Measurements from ENCODE around the gene TIGD3. TPM values are rescaled to one million over a fixed set of nuclear protein-coding genes. Genes with fewer than 3 reads are reported as not detected.
"Not testable (repeated sequence)": the region's sequence is repeated elsewhere in the genome, so short reads cannot be mapped to it uniquely, and the experiment has no call there.

TIGD3 gene
- total RNA-seq, 1 donor from 2014 or later, result not detected

DNA sequence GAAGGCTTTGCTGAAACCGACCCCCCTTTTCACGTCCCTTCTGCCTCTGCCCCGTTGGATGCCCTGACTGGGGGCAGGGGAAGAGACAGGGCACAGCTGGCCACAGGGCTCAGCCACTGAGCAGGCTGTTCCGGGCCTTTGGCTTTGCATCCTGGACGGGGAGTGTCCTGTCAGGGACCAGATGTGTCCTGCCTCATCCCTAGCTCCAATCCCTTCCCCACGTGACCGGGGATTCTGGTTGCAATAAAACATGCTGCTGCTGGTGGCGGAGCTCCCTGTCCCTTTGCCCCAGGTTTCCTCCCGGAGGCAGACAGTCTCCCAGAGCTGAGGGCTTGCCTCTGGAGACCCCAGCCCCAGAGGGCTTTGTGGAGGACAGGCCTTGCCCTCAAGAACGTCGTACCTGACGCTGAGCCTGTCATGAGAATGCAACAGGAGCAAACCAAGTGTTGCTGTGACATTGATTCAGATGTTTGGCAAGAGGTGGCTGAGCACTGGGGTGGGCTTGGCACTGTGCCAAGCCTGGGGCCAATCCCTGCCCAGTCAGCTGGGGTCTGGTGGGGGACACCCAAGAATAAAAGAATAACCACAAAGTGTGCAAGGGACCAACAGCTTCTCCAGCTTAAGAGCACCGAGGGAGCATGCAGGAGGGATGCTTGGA lies 32.6 kb upstream of the TIGD3 start:
- DNase-seq (ENCODE audit: low spot score), result no peak
- intact Hi-C loops (cut with DNase I), result no loop called here

DNA sequence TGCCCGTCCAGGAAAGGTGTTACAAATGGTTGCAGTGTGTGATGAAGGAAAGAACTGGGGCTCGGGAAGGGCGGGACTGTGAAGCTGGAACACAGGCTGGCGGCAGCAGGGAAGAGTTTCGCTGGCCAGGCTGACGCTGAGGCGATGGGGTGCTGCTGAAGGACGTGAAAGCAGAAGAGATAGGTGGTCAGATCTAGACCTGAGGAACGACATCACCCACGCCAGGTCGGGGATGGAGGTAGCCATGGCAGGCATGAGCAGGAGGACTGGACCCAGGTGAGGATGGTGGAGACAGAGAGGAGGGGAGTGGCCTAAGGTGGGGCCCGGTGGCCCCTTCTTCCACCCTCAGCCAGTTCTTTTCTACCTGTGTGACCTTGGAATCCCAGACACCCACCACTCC lies 30.7 kb upstream of the TIGD3 start:
- DNase-seq (ENCODE audit: low spot score), result no peak
- intact Hi-C loops (cut with DNase I), result no loop called here

DNA sequence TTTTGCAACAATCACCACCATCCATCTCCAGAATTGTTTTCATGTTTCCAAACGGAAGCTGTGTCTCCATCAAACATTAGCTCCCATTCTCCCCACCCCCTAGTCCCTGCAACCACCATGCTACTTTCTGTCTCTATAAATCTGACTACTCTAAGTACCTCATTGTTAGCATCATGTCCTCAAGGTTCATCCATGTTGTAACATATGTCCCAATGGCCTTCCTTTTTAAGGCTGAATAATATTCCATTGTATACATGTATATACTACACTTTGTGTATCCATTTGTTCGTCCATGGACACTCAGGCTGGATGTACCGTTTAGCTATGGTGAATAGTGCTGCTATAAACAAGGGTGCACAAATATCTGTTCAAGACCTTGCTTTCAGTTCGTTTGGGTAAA lies 29.1 kb upstream of the TIGD3 start:
- no peak for DNase-seq (ENCODE audit: low spot score)
- intact Hi-C loops (cut with DNase I), result no loop called here

DNA sequence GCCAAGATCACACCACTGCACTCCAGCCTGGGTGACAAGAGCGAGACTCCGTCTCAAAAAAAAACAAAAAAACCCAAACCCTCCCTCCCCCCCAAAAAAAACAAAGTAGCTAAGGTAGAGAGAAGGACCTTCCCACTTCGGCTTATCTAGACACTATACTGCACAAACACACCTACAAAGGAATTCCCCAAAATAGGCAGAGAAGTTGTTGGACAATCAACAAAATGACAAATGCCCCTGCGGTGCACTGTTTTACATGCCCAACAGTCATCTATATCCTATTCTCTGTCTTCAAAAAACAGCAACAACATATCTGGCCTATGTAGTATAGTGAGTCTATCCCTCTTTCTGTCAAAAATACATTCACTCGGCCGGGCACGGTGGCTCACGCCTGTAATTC lies 27.5 kb upstream of the TIGD3 start:
- intact Hi-C loops (cut with DNase I), result no loop called here
- DNase-seq (ENCODE audit: low spot score), result no peak

DNA sequence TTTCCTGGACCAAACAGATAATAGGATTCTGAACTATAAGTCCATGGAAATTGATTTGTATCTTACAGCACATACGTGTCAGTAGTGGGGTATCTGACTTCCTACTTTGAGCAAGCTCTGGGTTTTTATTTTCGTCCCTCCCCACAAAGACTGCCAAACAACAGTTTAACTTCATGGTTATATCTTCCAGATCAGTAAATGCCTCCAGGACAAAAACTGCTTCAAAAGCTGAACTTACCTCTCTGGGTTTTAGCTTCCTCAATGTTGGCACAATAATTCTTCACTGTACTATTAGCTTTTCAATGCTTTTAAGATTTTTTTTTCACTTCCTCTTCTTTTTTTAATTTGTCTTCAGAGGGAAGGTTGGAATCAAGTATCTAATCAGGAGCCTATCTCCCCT lies 25.1 kb upstream of the TIGD3 start:
- no peak for DNase-seq (ENCODE audit: low spot score)
- intact Hi-C loops (cut with DNase I), result no loop called here

DNA sequence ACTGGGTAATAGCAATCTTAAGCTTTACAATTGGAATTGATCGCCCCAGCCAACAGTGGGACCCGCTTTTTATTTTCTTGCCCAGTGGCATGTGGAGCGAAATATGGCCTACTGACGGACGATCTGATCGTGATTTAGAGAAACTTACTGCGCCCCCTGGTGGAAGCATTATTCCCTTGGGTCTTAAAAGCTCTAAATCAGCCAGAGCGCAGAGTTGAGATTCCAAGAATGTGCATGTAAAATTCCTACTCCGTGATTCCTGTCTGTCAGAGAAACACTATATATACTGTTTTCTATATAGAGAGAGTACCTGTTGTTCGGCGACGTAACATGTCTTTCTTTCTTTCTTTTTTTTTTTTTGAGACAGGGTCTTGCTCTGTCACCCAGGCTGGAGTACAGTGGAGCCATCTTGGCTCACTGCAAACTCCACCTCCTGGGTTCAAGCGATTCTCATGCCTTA lies 24.6 kb upstream of the TIGD3 start:
- DNase-seq (ENCODE audit: low spot score), result peak; percentile 86
- intact Hi-C loops (cut with DNase I), result loop anchor here (1.0 kb wide), 1 partner anchor 55 kb away; no protein-coding TSS in a partner anchor

DNA sequence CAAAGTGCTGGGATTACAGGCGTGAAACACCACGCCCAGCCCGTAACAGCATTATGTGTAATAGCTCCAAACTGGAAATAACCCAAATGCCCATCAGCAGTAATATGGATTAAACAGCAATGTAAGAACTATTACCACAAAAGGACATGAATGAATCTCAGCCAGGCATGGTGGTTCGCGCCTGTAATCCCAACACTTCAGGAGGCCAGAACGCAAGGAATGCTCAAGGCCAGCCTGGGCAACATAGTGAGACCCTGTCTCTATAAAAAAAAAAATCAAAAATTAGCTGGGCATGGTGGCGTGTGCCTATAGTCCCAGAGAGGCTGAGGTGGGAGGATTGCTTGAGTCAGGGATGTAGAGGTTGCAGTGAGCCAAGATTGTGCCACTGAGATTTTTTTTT lies 24.0 kb upstream of the TIGD3 start:
- DNase-seq (ENCODE audit: low spot score), result no peak
- intact Hi-C loops (cut with DNase I), result loop anchor here (1.0 kb wide), 1 partner anchor 55 kb away; no protein-coding TSS in a partner anchor

DNA sequence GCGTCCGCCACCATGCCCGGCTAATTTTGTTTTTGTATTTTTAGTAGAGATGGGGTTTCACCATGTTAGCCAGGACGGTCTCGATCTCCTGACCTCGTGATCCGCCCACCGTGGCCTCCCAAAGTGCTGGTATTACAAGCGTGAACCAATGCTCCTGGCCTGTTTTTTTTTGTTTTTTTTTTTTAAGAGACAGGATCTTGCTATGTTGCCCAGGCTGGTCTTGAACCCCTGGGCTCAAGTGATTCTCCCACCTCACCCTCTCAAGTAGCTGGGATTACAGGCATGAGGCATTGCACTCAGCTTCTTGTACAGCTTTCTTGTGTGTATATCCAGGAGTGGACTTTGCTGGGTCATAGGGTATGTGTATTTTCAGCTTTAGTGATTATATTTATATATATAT lies 22.0 kb upstream of the TIGD3 start:
- intact Hi-C loops (cut with DNase I); DNase-seq (ENCODE audit: low spot score): not testable (repeated sequence)

DNA sequence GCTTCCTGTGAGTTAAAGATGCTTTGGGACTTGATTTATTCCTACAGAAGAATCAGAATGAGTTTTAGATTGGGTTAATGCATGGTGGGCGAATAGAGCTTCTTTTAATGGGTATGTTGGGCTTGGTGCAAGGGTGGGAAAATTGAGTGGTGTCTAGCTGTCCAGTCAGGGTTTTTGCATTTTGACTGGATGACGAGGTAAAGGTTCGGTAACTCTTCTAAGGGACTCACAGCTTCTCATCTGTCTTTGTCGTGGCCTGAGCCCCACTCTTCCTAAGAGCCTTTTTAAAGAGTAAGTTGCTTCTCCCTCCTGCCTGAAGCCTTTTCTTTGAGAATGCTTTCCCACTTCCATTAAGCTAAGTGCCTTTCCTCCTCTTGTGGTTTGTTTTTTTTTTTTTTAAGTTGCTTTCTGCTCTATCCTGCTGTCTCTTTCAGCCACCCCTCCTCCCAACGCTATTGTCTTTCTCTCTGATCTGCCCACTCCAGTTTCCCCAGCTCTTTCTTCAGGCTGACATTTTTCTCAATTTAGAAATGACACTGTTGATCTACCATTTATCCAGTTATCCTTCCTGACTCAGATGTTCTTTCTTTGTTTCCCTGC lies 19.8 kb upstream of the TIGD3 start:
- intact Hi-C loops (cut with DNase I), result no loop called here
- no peak for DNase-seq (ENCODE audit: low spot score)

DNA sequence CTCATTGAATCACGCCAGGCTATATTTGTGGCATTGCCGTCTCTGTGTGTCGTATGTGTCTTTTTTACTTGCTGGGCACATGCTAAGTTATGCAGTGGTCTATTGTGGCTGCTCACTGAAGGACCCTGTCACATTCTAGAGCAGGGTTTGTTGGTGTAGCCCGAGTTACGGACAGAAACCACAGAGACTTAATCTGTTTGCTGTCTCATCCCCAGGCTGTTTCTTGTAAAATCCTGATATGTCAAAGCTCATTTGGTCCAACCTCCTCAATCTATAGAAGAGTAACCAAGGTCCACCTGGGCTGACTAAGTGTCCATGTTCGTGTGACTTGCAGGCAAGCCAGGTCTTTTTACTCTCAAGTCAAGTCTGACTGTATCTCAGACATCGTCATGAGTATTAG lies 15.9 kb upstream of the TIGD3 start:
- DNase-seq (ENCODE audit: low spot score), result no peak
- intact Hi-C loops (cut with DNase I), result no loop called here

DNA sequence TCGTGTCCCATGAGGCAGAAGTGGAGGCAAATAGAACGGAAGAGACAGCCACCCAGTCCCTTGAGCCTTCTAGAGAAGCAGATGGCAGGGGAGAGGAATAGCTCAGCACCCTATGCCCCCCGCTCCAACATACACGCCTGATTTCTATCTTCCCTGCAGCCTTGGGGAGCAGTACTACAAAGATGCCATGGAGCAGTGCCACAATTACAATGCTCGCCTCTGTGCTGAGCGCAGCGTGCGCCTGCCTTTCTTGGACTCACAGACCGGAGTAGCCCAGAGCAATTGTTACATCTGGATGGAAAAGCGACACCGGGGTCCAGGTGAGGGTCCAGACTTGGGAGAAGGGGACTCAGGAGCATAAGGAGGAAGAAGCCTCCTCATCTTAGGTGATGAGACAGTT lies 14.3 kb upstream of the TIGD3 start:
- no peak for DNase-seq (ENCODE audit: low spot score)
- intact Hi-C loops (cut with DNase I), result no loop called here

DNA sequence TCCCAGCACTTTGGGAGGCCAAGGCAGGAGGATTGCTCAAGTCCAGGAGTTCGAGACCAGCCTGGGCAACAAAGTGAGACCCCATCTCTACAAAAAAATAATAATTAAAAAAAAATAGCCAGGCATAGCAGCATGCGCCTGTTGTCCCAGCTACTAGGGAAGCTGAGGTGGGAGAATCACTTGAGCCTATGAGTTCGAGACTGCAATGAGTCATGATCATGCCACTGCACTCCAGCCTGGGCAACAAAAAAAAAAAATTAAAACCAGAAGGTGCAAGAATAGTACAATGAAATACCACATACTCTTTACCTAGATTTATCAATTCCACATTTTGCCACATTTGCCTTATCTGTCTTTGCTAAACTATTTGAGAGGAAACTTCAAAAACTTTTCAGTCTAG lies 12.7 kb upstream of the TIGD3 start:
- no peak for DNase-seq (ENCODE audit: low spot score)
- intact Hi-C loops (cut with DNase I), result no loop called here

DNA sequence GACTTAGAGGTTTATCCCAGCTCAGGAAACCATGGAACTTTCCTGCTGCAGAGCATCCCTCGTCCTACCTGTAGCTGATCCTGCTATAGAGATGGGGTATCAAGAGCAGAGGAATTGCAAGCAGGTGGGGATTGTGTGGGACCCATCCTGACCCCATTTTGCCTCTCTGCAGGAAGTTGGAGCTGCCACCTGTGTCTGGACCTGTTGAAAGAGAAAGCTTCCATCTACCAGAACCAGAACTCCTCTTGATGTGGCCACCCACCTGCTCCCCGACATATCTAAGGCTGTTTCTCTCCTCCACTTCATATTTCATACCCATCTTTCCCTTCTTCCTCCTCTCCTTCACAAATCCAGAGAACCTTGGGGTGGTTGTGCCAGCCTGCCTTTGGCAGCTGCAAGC lies 3.0 kb upstream of the TIGD3 start:
- DNase-seq (ENCODE audit: low spot score), result no peak
- intact Hi-C loops (cut with DNase I), result no loop called here

DNA sequence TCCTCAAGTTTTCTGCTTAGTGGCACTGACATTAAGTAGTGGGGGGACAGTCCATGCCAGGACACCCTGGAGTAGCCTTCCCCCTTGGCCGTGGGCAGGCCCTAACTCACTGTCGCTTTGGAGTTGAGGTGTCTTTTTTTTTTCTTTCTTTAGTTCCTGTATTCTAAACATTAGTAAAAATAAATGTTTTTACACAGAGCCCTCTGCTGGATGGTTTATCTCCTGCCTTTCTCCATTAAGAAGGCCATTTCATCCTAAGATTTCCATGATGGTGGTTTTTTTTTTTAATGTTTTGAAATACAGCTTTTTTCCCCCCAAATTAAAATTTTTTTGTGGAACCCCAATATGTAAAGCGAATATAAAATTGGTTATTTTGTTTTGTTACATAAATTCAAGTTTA lies 1.8 kb upstream of the TIGD3 start:
- DNase-seq (ENCODE audit: low spot score), result no peak
- intact Hi-C loops (cut with DNase I), result no loop called here

DNA sequence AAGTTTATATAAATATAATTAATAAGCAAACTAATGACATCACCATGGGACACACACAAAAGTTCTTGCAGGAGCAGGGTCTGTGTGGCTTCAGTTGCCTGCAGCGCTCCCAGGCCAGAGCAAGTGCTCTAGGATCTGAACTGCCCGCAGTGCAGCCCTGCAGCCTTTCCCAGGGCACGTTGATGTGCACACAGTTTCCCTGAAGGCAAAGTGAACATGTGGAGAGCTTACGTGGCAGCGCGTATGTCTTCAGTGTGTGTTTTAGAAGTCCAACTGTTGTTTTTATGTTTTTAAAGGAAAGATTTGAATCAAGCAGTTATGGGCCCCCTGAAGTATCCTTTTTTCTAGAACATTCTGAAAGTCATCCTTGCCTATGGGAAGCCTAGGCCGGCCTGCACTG lies 1.2 kb upstream of the TIGD3 start:
- intact Hi-C loops (cut with DNase I), result no loop called here
- DNase-seq (ENCODE audit: low spot score), result no peak

DNA sequence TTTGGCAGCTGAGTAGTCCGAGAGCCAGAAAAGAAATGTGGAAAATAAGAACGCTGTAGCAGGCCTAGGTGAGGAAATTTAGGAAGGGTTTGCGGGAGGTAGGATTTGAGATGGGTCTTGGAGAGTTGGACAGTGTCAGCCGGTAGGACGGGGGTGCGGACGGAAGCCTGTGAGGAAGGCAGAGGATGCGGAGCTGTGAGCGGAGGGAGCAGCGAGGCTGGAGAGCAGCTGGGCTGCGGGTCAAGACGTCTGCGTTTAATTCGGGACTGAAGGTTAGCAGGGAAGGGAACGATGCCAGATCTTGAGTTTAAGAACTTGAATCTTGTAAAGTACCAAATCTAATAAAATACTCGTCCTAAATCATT lies 669 bp upstream of the TIGD3 start:
- no peak for DNase-seq (ENCODE audit: low spot score)
- intact Hi-C loops (cut with DNase I), result no loop called here

DNA sequence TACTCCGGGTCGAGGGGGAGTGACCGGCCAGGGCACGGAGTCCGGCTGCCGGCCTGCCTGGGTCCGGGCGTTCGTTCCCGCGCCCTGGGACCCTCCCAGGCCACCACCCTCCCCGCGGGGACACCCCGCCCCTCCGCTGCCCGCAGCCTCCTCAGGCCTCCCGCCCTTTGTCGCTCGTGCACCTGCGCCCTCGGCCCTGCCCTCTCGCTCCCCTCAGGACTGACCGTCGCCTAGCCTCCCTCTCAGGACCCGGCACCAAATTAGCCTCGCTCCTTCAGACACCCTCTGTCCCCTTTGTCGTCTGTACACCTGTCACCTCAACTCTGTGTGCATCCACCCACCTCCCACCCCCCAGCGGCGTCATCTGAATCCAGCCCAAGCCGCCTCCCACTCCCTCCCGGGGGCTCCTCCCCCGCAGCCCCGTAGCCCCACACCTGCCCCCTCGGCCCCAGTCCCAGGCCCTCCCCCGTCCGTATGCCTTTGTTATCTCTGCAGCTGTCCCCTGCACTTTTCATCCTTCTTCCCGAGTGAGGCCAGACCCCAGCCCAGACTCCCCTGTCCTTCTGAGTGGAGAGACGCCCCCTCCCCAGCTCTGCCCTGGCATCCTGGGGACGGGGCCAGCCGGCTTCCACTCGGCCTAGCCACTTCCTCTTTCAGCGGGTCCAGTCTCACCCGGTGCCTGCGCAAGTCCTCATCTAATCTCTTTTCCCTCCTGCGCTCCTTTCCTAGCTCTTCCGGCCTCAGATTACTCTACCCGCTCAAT lies 643 bp downstream of the TIGD3 start:
- intact Hi-C loops (cut with DNase I), result no loop called here
- no peak for DNase-seq (ENCODE audit: low spot score)

DNA sequence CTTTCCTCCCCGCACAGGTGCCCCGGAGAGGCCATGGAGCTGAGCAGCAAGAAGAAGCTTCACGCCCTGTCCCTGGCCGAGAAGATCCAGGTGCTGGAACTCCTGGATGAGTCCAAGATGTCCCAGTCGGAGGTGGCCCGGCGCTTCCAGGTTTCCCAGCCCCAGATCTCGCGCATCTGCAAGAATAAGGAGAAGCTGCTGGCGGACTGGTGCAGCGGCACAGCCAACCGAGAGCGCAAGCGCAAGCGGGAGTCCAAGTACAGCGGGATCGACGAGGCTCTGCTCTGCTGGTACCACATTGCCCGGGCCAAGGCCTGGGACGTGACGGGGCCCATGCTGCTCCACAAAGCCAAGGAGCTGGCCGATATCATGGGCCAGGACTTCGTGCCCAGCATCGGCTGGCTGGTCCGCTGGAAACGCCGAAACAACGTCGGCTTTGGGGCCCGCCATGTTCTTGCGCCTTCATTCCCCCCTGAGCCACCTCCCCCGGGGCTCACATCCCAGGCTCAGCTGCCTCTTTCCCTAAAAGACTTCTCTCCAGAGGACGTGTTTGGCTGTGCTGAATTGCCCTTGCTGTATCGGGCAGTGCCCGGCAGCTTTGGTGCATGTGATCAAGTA lies 1.3 kb downstream of the TIGD3 start:
- intact Hi-C loops (cut with DNase I), result no loop called here
- no peak for DNase-seq (ENCODE audit: low spot score)

DNA sequence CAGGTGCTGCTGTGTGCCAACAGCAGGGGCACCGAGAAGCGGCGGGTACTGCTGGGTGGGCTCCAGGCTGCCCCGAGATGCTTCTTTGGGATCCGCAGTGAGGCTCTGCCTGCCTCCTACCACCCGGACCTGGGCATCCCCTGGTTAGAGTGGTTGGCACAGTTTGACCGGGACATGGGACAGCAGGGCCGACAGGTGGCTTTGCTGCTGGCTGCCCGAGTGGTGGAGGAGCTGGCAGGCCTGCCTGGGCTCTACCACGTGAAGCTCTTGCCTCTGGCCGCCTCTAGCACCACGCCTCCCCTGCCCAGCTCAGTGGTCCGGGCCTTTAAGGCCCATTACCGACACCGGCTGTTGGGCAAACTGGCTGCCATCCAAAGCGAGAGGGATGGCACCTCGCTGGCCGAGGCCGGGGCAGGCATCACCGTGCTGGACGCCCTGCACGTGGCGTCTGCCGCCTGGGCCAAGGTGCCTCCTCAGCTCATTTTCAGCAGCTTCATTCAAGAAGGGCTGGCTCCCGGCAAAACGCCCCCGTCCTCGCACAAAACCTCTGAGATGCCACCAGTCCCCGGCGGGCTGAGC lies 1.9 kb downstream of the TIGD3 start:
- intact Hi-C loops (cut with DNase I), result no loop called here

DNA sequence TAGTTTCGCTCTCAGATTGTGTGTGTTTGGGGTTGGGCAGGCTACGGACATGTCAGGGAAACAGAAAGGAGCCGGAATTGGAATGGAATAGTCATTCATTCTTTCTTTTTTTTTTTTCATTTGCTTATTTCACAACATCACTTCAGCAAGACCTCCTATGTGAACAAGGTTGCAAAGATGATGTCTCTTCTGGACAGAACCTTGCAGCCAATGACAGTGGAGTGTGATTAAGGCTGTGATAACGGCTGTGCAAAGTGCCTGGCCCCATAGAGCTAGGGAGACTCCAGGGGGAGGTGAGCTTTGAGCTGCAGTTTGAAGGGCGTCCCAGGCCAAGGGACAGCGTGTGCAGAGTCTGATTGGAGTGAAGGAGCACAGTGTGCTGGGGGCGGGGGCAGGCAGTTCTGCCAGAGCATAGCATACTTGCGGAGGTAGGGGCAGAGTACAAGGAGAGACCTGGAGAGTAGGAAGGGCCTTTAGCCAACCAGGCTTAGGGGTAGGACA lies 3.4 kb downstream of the TIGD3 start:
- intact Hi-C loops (cut with DNase I), result no loop called here
- no peak for DNase-seq (ENCODE audit: low spot score)

More for the DNA sequence above, 1.9 kb downstream of the TIGD3 start:
- no peak for DNase-seq (ENCODE audit: low spot score)

All from cardiac septum (tissue), 1 donor.